Coronary artery (tissue), 2 donors: Measurements from ENCODE around the gene NEURL3.
"Not testable (repeated sequence)": the region's sequence is repeated elsewhere in the genome, so short reads cannot be mapped to it uniquely, and the experiment has no call there.

Experiments
- DNase-seq: peaks from one replicate; pipeline ENCODE4 v3.0.0-alpha.2; 2017; ENCODE audit warnings: low spot score
- H3K27ac ChIP-seq, 2 donors: fragments of 200-600 bp; sonication (generic); one replicate each; pipeline ENCODE4 v1.5.1; 2016 to 2019
- H3K4me3 ChIP-seq: fragments of 200-600 bp; sonication (generic); 2 replicates; pipeline ENCODE4 v1.5.1; 2016; ENCODE audit warnings: mild to moderate bottlenecking, moderate library complexity
- TF ChIP-seq, protein P1 (sequence below): fragments of 200-600 bp; sonication (generic); IDR thresholded peaks from one replicate; pipeline ENCODE4 v1.5.1; 2019; ENCODE audit warnings: antibody characterized with exemption

Gene NEURL3

DNA sequence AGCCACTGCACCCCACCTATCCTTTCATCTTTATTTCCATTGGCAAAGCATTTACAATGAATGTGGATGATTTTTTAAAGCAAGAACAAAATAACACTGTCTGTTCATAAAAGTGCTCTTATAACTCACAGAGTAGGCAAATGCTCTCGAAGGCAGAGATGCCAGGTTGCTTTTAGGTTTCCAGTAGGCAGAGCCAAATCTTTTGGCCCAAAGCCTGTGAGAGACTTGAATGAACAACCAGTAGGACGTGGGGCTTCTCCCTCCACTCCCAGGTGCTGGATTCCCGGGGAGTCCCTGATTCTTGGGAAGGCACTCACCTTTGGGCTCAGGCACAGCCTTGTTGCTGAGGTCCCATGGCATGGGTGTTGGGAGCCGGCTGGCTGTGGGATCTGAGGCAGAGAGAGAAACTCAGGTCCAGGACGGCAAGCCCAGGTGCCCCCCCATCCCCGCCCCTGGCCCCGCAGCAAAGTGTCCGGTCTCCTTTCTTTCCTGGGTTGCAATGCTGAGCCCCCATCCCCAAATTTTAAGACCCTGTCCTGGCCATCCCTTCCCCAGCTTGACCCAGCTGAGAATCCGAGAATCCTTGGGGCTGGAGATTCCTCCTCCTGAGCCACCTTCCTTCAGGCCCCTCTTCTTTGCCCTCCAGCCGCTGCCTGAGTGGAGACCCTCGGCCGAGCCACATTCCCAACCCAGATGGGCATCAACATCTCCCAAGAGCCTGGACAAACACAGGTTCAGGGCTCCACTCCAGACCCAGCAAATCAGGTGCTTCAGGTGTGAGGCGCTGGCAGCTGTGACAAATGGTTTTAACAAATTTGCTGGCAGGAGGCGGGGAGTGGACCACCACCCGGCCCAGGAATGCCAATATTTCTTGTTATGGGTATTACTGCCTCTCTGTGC is 5.8 kb downstream of the NEURL3 start:
- DNase-seq: no peak
- Histone ChIP-seq H3K27ac (no peak overlapping the region), H3K4me3 (no peak overlapping the region)
- TF ChIP-seq, protein P1, sequence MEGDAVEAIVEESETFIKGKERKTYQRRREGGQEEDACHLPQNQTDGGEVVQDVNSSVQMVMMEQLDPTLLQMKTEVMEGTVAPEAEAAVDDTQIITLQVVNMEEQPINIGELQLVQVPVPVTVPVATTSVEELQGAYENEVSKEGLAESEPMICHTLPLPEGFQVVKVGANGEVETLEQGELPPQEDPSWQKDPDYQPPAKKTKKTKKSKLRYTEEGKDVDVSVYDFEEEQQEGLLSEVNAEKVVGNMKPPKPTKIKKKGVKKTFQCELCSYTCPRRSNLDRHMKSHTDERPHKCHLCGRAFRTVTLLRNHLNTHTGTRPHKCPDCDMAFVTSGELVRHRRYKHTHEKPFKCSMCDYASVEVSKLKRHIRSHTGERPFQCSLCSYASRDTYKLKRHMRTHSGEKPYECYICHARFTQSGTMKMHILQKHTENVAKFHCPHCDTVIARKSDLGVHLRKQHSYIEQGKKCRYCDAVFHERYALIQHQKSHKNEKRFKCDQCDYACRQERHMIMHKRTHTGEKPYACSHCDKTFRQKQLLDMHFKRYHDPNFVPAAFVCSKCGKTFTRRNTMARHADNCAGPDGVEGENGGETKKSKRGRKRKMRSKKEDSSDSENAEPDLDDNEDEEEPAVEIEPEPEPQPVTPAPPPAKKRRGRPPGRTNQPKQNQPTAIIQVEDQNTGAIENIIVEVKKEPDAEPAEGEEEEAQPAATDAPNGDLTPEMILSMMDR: no peak

DNA sequence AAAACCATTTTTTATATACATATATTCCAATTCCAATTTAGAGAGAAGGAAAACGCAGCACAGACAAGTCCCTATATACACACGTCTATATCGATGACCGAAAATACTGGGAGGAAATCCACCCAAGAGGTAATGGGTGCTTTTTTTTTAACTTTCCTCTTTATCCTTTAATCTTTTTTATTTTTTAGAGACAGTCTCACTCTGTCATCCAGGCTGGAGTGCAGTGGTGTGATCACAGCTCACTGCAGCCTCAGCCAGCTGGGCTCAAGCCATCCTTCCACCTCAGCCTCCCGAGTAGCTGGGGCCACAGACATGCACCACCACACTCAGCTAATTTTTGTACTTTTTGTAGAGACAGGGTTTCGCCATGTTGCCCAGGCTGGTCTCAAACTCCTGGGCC is 6.5 kb downstream of the NEURL3 start:
- not testable (repeated sequence) for DNase-seq, H3K4me3 ChIP-seq, H3K27ac ChIP-seq

GRCh38 chr2:96498021-96498431 is 7.1 kb downstream of the NEURL3 start:
- no peak overlapping the region for H3K27ac ChIP-seq
- TF ChIP-seq, protein P1: no peak
- no peak overlapping the region for H3K4me3 ChIP-seq
- no peak for DNase-seq

- no peak overlapping the region for H3K4me3 ChIP-seq
- TF ChIP-seq, protein P1: no peak
- no peak for DNase-seq
- H3K27ac ChIP-seq: no peak overlapping the region
These were observed 9.1 kb downstream of the NEURL3 start for GRCh38 chr2:96495982-96496629.

- DNase-seq: no peak
- TF ChIP-seq, protein P1: no peak
- H3K4me3 ChIP-seq: no peak overlapping the region
- H3K27ac ChIP-seq: no peak overlapping the region
These were observed 11.0 kb downstream of the NEURL3 start for GRCh38 chr2:96494188-96494587.

DNA sequence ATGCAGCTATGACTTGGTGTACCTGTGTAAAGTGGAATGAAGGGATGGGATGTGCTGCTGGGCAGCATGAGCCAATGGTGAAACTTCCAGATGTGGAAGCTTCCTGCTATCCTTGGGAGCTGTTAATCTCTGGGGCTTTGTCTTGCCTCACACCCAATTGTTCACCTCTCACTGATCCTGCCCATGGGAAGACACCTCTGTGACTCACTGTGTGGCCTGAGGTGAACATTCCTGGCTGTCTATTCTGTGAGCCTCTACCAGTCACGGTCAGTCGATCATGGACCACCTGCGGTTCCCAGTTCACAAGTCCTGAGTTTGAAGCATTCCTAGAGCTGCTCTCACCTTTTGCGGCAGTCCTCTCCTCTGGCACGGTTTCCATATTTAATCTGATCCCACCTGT is 12.1 kb downstream of the NEURL3 start:
- DNase-seq: no peak
- TF ChIP-seq, protein P1: no peak
- Histone ChIP-seq H3K27ac (no peak overlapping the region), H3K4me3 (no peak overlapping the region)

- H3K4me3 ChIP-seq: no peak overlapping the region
- DNase-seq: no peak
- TF ChIP-seq, protein P1: no peak
- no peak overlapping the region for H3K27ac ChIP-seq
These were observed 13.2 kb downstream of the NEURL3 start for GRCh38 chr2:96491860-96492497.
